ENCODE results near the gene WDFY1. TPM values are rescaled to one million over a fixed set of nuclear protein-coding genes. Genes with fewer than 3 reads are reported as not detected.

WDFY1 gene
- total and polyA plus RNA-seq, 2 donors (not counting 3 experiments of a cell fraction or from before 2014, with no cell fraction given): 54.7 to 68.7 TPM

DNA sequence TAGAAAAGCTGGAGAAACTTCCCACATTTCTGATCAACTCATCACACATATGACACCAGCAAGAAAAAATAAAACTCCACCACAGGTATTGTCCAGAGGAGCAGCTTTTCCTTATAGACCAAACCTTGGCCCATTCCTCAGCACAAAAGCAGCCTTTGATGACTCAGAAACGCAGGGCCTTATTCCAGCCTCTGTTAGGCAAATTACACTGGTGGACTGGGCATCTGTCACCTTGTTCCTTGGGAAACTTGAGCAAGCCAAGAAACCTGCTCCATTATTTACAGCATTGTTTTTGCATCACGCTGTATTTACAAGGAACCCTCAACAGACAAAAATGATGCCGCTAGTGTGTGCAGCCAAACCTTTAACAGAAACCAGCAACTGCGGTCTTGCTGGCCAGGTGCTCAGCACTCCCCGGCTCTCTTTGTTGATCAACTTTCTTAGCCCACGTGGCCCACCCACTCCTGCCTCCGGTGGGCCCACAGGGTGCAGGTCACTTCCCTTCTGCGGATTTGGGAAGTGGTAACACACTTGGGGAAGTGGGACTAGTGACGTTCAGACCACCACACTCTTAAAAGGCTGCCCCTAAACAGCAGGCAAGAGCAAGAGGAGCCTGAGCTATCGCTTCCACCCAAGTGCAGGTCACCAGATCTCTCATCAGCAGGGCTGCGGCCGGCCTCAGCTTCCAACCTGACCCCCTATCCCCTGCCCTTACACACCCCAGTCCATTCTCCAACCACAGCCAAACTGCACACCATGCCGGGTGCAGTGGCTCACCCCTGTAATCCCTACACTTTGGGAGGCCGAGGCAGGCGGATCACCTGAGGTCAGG is 109.2 kb downstream of the WDFY1 start:
- no peaks in the 10 kb centered on the region for H4K20me1 ChIP-seq (replicated peaks; ENCODE audit: control insufficient read depth, extremely low read depth, insufficient read depth, low read length)
- BruUV-seq (replicated peaks): no TSS peak
- intact Hi-C loops (cut with micrococcal nuclease) (loop anchor here (2.0 kb wide), 1 partner anchor 109 kb away; the partner anchor contains the start of gene WDFY1), dilution Hi-C loops (cut with MboI; ENCODE audit: extremely low pct_ligation_motif_present, low sequenced_read_pairs) (no loop called here)
- no peaks in the 10 kb centered on the region for H3K9me3 ChIP-seq (replicated peaks; ENCODE audit: control insufficient read depth, insufficient read depth, low read length)
- DNase-seq (ENCODE audit: low read depth, low spot score) (no peak), FAIRE-seq (no peak)
- TF ChIP-seq EZH2 (IDR thresholded peaks at IDR 0.05; ENCODE audit: borderline replicate concordance, low read depth, low read length, severe bottlenecking) (no peak), POLR2AphosphoS5 (IDR thresholded peaks at IDR 0.05; ENCODE audit: insufficient read depth, low read depth, low read length) (no peak), GATA2 (IDR thresholded peaks at IDR 0.05; ENCODE audit: insufficient read depth, insufficient read length, low read depth, low read length) (no peak), FOS (IDR thresholded peaks at IDR 0.05; ENCODE audit: borderline replicate concordance, insufficient read depth, low read length) (no peak), POLR2A (IDR thresholded peaks at IDR 0.05; ENCODE audit: low read depth, low read length) (no peak), MYC (IDR thresholded peaks at IDR 0.05; ENCODE audit: low read depth, low read length) (no peak), JUN (IDR thresholded peaks at IDR 0.05; ENCODE audit: borderline replicate concordance, insufficient read depth, insufficient read length, low read depth) (no peak)
- TF ChIP-seq, protein P1, sequence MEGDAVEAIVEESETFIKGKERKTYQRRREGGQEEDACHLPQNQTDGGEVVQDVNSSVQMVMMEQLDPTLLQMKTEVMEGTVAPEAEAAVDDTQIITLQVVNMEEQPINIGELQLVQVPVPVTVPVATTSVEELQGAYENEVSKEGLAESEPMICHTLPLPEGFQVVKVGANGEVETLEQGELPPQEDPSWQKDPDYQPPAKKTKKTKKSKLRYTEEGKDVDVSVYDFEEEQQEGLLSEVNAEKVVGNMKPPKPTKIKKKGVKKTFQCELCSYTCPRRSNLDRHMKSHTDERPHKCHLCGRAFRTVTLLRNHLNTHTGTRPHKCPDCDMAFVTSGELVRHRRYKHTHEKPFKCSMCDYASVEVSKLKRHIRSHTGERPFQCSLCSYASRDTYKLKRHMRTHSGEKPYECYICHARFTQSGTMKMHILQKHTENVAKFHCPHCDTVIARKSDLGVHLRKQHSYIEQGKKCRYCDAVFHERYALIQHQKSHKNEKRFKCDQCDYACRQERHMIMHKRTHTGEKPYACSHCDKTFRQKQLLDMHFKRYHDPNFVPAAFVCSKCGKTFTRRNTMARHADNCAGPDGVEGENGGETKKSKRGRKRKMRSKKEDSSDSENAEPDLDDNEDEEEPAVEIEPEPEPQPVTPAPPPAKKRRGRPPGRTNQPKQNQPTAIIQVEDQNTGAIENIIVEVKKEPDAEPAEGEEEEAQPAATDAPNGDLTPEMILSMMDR (IDR thresholded peaks at IDR 0.05; ENCODE audit: extremely low read depth in 1 of 2, insufficient read depth in 1 of 2, low read depth in 1 of 2, low read length in 2 of 2): no peak
- TF ChIP-seq, protein P2, sequence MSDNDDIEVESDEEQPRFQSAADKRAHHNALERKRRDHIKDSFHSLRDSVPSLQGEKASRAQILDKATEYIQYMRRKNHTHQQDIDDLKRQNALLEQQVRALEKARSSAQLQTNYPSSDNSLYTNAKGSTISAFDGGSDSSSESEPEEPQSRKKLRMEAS (IDR thresholded peaks at IDR 0.05; ENCODE audit: insufficient read depth, insufficient read length): no peak
- no peak overlapping the region for H3K27ac ChIP-seq (ENCODE audit: insufficient read depth, low read depth, low read length)
- H3K4me3 ChIP-seq (replicated peaks in 1 of 3; ENCODE audit: insufficient read depth in 1 of 3, low read depth in 1 of 3, low read length in 3 of 3): no peak overlapping the region
- H3K36me3 ChIP-seq (ENCODE audit: control insufficient read depth in 2 of 2, extremely low read depth in 1 of 2, insufficient read depth in 2 of 2, low read length in 2 of 2): no peaks in the 10 kb centered on the region
- H3K4me1 ChIP-seq (ENCODE audit: control insufficient read depth, extremely low read depth, insufficient read depth, low read length): peaks cover 7% of the 10 kb centered on the region
- no peak overlapping the region for H3K4me2 ChIP-seq (ENCODE audit: insufficient read depth, low read length)
- H3K9me1 ChIP-seq (replicated peaks; ENCODE audit: control insufficient read depth, extremely low read depth, insufficient read depth, low read length): no peaks in the 10 kb centered on the region
- no peaks in the 10 kb centered on the region for H3K79me2 ChIP-seq (ENCODE audit: control insufficient read depth, insufficient read depth, low read length)
- CTCF ChIA-PET: interaction anchor here (0.9 to 1.4 kb wide), 2 partner anchors 15 to 144 kb away, joined by 3 read pairs; no protein-coding TSS in a partner anchor
- no peak overlapping the region for H2AFZ ChIP-seq (ENCODE audit: low read depth, low read length)
- POLR2A ChIA-PET: interaction anchor here (0.6 kb wide), 1 partner anchor 19 kb away, joined by 3 read pairs; no protein-coding TSS in a partner anchor
- H3K9ac ChIP-seq (replicated peaks; ENCODE audit: extremely low read depth, insufficient read depth, low read length): no peak overlapping the region
- no peaks in the 10 kb centered on the region for H3K27me3 ChIP-seq (ENCODE audit: control insufficient read depth in 2 of 2, insufficient read depth in 2 of 2, low read length in 2 of 2)

All from endothelial cell of umbilical vein (primary cell).